Large intestine (tissue), 3 donors: ENCODE measurements around the gene HIPK1. TPM values are rescaled to one million over a fixed set of nuclear protein-coding genes. Genes with fewer than 3 reads are reported as not detected.

ENCODE experiments used
- DNase-seq, 2 donors: peaks; one replicate each; pipeline versions ENCODE4 v3.0.0 to v3.0.0-alpha.2; 2013
- H3K27ac ChIP-seq: one replicate; pipeline ENCODE4 v1.5.1; 2013; ENCODE audit warnings: low read length
- H3K27me3 ChIP-seq: 2 replicates; pipeline ENCODE4 v1.6.1; 2013; ENCODE audit warnings: low read length; ENCODE audit not compliant: control insufficient read depth, insufficient read depth
- H3K36me3 ChIP-seq: 2 replicates; pipeline ENCODE4 v1.6.1; 2013; ENCODE audit warnings: low read length; ENCODE audit not compliant: control insufficient read depth, insufficient read depth
- H3K4me1 ChIP-seq: one replicate; pipeline ENCODE4 v1.6.1; 2013; ENCODE audit warnings: low read length; ENCODE audit not compliant: control insufficient read depth, insufficient read depth
- H3K4me3 ChIP-seq: one replicate; pipeline ENCODE4 v1.5.1; 2013; ENCODE audit warnings: low read length
- H3K9me3 ChIP-seq: one replicate; pipeline ENCODE4 v1.6.1; 2013; ENCODE audit warnings: mild to moderate bottlenecking, low read depth, low read length, moderate library complexity; ENCODE audit not compliant: control insufficient read depth
- WGBS: methylation state at CpG from one replicate; pipeline ENCODE4 v1.1.5; 2013; ENCODE audit warnings: low lambda C conversion rate; ENCODE audit not compliant: insufficient coverage; 5-methylcytosine and 5-hydroxymethylcytosine counted together
- polyA plus RNA-seq: library from polyadenylated mRNA; unstranded; fragments of 120-200 nt; gene quantifications from one replicate; pipeline ENCODE4 v1.2.1, GENCODE V29; 2013

The HIPK1 gene
- polyA plus RNA-seq, 1 donor, result 31.5 TPM

- no peak overlapping the region for H3K27ac ChIP-seq
- DNase-seq, result no peak
- peaks cover 21% of the 10 kb centered on the region for H3K4me1 ChIP-seq
- no peaks in the 10 kb centered on the region for H3K9me3 ChIP-seq
- no CpG with 5 or more reads among the region's 8 CpGs for WGBS
- H3K4me3 ChIP-seq, result no peak overlapping the region
- H3K36me3 ChIP-seq, result peaks cover 39% of the 10 kb centered on the region
- no peaks in the 10 kb centered on the region for H3K27me3 ChIP-seq
Measured at GRCh38 chr1:113895961-113896360, 33.2 kb upstream of the HIPK1 start.

DNA sequence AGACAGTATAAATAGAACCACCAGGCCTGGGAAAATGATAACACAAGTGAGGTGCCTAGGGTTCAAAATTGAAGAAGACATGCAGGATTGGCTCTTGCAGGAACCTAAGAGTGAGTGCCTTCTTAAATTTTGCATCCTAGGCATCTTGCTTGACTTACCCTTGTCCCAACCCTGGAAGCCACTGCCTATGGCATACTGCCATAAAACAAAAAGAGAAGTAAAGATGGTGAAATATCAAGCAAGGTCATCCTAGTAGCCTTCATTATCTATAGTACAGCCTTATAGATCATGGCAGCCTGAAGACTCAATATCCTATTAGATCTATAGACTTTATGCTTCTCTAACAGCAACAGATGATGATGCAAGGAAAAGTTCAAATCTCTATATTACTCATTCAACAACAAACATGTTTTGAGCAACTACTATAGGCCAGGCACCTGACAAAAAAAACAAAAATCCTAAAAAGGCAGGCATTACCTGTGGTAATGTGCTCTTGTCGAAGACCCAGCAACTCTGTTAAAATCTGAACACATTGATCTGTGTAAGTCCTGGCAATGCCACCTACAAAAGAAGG, 30.8 kb upstream of the HIPK1 start:
- Histone ChIP-seq H3K27me3 (no peaks in the 10 kb centered on the region), H3K4me1 (peaks cover 27% of the 10 kb centered on the region), H3K27ac (no peak overlapping the region), H3K4me3 (no peak overlapping the region), H3K36me3 (peaks cover 39% of the 10 kb centered on the region), H3K9me3 (no peaks in the 10 kb centered on the region)
- no peak for DNase-seq
- no CpG with 5 or more reads among the region's 1 CpG for WGBS

DNA sequence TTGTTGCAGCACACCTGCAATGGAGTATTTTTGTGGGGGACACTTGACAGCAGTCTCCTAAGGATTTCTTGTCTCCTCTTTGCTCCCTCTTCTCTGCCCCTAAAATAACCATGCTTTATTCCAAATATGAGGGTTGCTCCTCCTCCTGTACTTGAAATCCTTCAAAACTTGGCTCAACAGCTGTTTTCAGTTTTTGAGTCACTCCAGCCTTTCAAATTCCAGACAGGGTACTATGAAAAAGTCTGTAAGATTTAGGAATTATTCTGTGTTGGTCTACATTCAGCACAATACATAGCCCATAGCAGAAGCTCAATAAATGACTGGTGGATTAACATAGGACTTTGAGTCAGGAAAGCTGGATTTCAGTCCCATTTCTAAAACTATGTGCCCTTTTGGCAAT, 30.0 kb upstream of the HIPK1 start:
- H3K36me3 ChIP-seq, result peaks cover 39% of the 10 kb centered on the region
- no peak overlapping the region for H3K27ac ChIP-seq
- no peak overlapping the region for H3K4me3 ChIP-seq
- H3K4me1 ChIP-seq, result peaks cover 32% of the 10 kb centered on the region
- H3K9me3 ChIP-seq, result no peaks in the 10 kb centered on the region
- no peak for DNase-seq
- no peaks in the 10 kb centered on the region for H3K27me3 ChIP-seq

GRCh38 chr1:113901191-113901590, 27.9 kb upstream of the HIPK1 start:
- H3K27ac ChIP-seq, result peak overlapping the region; percentile 49
- H3K4me3 ChIP-seq, result no peak overlapping the region
- DNase-seq, result peak; percentile 67 to 87
- WGBS, result no CpG with 5 or more reads among the region's 3 CpGs
- peaks cover 34% of the 10 kb centered on the region for H3K4me1 ChIP-seq
- H3K36me3 ChIP-seq, result peaks cover 26% of the 10 kb centered on the region
- no peaks in the 10 kb centered on the region for H3K9me3 ChIP-seq
- no peaks in the 10 kb centered on the region for H3K27me3 ChIP-seq

GRCh38 chr1:113903501-113904292, 25.4 kb upstream of the HIPK1 start:
- peak in 1 of 2 donors; percentile 34 for DNase-seq
- WGBS, result no CpG with 5 or more reads among the region's 7 CpGs

DNA sequence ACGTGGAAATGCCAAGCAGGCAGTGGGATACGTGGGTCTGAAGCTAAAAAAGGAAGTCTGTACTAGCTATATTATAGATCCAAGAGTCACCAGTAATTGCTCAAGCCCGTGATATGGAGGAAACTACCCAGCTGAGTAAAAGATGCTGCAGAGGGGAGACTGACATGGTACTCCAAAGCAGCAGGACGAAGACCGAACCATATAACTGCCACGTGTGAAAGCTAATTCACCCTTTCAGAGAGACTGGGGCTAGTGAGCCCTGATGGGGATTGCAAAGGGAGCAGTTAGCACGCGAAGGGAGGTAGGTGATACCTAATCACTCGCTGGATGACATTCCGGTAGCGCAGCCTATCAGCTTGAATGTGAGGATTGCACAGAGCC, 24.8 kb upstream of the HIPK1 start:
- H3K27ac ChIP-seq, result peak overlapping the region; percentile 89
- peak overlapping the region; percentile 82 for H3K4me3 ChIP-seq
- H3K36me3 ChIP-seq, result peaks cover 21% of the 10 kb centered on the region
- H3K9me3 ChIP-seq, result no peaks in the 10 kb centered on the region
- WGBS, result no CpG with 5 or more reads among the region's 11 CpGs
- DNase-seq, result no peak
- H3K27me3 ChIP-seq, result no peaks in the 10 kb centered on the region
- peaks cover 34% of the 10 kb centered on the region for H3K4me1 ChIP-seq

More at GRCh38 chr1:113903501-113904292, 25.4 kb upstream of the HIPK1 start:
- Histone ChIP-seq H3K4me3 (peak overlapping the region; percentile 82), H3K4me1 (peaks cover 34% of the 10 kb centered on the region), H3K27me3 (no peaks in the 10 kb centered on the region), H3K27ac (peak overlapping the region; percentile 89), H3K9me3 (no peaks in the 10 kb centered on the region), H3K36me3 (peaks cover 18% of the 10 kb centered on the region)

- WGBS, result no CpG with 5 or more reads among the region's 67 CpGs
- Histone ChIP-seq H3K9me3 (no peaks in the 10 kb centered on the region), H3K4me1 (peaks cover 31% of the 10 kb centered on the region), H3K27ac (peak within 1 kb of the TSS; percentile 89), H3K36me3 (peaks cover 17% of the 10 kb centered on the region), H3K27me3 (no peaks in the 10 kb centered on the region), H3K4me3 (peak within 1 kb of the TSS; percentile 82)
- peak; percentile 99 to 100 for DNase-seq
Measured at GRCh38 chr1:113904674-113905434, 24.3 kb upstream of the HIPK1 start, which contains the start of the genes AP4B1 and DCLRE1B. TSS of gene AP4B1 (minus strand) at chr1:113904799. CDS start at chr1:113904717, 82 bp downstream. TSS of gene DCLRE1B (plus strand) at chr1:113905326. CDS start at chr1:113905587, 261 bp downstream.

DNA sequence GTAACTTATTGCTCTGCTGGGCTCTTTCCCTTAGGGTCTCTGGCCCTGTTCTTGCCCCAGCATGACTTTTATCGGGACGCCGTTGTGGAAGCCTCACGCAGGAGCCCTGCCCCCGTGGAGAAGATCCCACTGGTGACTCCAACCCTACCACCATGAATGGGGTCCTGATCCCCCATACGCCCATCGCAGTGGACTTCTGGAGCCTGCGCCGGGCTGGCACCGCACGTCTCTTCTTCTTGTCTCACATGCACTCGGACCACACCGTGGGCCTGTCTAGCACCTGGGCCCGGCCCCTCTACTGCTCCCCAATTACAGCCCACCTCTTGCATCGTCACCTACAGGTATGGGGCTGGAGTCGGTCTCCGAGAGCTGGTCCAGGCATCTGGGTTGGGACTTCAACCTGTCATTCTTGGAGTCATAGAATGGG, 23.7 kb upstream of the HIPK1 start:
- Histone ChIP-seq H3K36me3 (peaks cover 16% of the 10 kb centered on the region), H3K4me1 (peaks cover 27% of the 10 kb centered on the region), H3K27me3 (no peaks in the 10 kb centered on the region), H3K9me3 (no peaks in the 10 kb centered on the region), H3K4me3 (peak overlapping the region; percentile 82), H3K27ac (peak overlapping the region; percentile 71)
- no CpG with 5 or more reads among the region's 17 CpGs for WGBS
- DNase-seq, result no peak

- Histone ChIP-seq H3K4me3 (no peak overlapping the region), H3K27me3 (no peaks in the 10 kb centered on the region), H3K27ac (peak overlapping the region; percentile 49), H3K36me3 (peaks cover 26% of the 10 kb centered on the region), H3K4me1 (no peaks in the 10 kb centered on the region), H3K9me3 (no peaks in the 10 kb centered on the region)
- peak in 1 of 2 donors; percentile 46 for DNase-seq
- 60% methylated on average over 1 of the region's 6 CpGs for WGBS
Measured at GRCh38 chr1:113912594-113913311, 16.4 kb upstream of the HIPK1 start.

GRCh38 chr1:113913312-113913668, 15.8 kb upstream of the HIPK1 start:
- peak overlapping the region; percentile 49 for H3K27ac ChIP-seq
- H3K4me1 ChIP-seq, result no peaks in the 10 kb centered on the region
- no CpG with 5 or more reads among the region's 3 CpGs for WGBS
- H3K27me3 ChIP-seq, result no peaks in the 10 kb centered on the region
- H3K36me3 ChIP-seq, result peaks cover 21% of the 10 kb centered on the region
- H3K4me3 ChIP-seq, result no peak overlapping the region
- no peaks in the 10 kb centered on the region for H3K9me3 ChIP-seq
- DNase-seq, result no peak
